ENCODE measurements around the gene ENPP7.

DNA sequence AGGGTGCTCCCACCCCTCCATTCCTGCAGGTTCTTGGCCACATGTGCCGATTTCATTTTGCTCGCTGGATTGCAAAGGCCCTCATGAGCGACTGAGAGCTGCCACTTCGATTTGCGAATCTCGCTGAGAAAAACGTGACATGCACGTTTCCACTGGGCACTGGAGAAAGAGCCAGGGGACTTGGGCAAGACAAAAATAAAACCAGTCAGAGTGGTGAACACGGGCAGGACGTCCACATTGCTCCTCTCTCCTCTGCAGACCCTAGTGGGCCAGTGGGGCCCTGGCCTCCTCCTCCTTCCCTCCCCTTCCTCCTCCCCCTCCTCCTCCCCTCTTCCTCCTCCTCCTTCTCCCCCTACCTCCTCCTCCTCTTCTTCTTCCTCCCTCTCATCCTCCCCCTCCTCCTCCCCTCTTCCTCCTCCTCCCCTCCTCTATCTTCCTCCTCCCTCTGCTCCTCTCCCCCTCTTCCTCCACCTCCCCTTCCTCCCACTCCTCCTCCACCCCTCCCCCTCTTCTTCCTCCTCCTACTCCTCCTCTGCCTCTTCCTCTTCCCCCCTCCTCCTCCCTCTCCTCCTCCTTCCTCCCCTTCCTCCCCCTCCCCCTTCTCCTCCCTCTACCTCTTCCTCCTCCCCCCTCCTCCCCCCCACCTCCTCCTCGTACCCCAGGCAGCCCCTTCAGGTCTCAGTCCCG lies 28.1 kb upstream of the ENPP7 start:
- TF ChIP-seq, protein P1, sequence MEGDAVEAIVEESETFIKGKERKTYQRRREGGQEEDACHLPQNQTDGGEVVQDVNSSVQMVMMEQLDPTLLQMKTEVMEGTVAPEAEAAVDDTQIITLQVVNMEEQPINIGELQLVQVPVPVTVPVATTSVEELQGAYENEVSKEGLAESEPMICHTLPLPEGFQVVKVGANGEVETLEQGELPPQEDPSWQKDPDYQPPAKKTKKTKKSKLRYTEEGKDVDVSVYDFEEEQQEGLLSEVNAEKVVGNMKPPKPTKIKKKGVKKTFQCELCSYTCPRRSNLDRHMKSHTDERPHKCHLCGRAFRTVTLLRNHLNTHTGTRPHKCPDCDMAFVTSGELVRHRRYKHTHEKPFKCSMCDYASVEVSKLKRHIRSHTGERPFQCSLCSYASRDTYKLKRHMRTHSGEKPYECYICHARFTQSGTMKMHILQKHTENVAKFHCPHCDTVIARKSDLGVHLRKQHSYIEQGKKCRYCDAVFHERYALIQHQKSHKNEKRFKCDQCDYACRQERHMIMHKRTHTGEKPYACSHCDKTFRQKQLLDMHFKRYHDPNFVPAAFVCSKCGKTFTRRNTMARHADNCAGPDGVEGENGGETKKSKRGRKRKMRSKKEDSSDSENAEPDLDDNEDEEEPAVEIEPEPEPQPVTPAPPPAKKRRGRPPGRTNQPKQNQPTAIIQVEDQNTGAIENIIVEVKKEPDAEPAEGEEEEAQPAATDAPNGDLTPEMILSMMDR (IDR thresholded peaks at IDR 0.05; ENCODE audit: low read depth, low read length) = no peak
- TF ChIP-seq EZH2phosphoT487 (IDR thresholded peaks at IDR 0.05; ENCODE audit: low read depth) = no peak
